Endothelial cell (in vitro differentiated cells): ENCODE data around the gene KCNIP4. TPM values are rescaled to one million over a fixed set of nuclear protein-coding genes. Genes with fewer than 3 reads are reported as not detected.

Source experiments
- DNase-seq: peaks from one replicate; pipeline ENCODE4 v3.0.0; 2021; ENCODE audit warnings: low spot score
- H3K27ac Mint-ChIP-seq: one replicate; pipeline ENCODE4 v1.8.0; 2021; ENCODE audit warnings: mixed read lengths, inconsistent platforms; ENCODE audit not compliant: unreplicated experiment
- H3K27me3 Mint-ChIP-seq: one replicate; pipeline ENCODE4 v1.8.0; 2021; ENCODE audit warnings: mild to moderate bottlenecking, moderate library complexity, mixed read lengths, inconsistent platforms; ENCODE audit not compliant: unreplicated experiment
- H3K36me3 Mint-ChIP-seq: one replicate; pipeline ENCODE4 v1.8.0; 2021; ENCODE audit warnings: mild to moderate bottlenecking, low read depth, mixed read lengths, inconsistent platforms; ENCODE audit not compliant: unreplicated experiment
- H3K4me1 Mint-ChIP-seq: one replicate; pipeline ENCODE4 v1.8.0; 2021; ENCODE audit warnings: mild to moderate bottlenecking, mixed read lengths, inconsistent platforms; ENCODE audit not compliant: unreplicated experiment
- H3K4me3 Mint-ChIP-seq: one replicate; pipeline ENCODE4 v1.8.0; 2021; ENCODE audit warnings: mild to moderate bottlenecking, mixed read lengths, inconsistent platforms; ENCODE audit not compliant: unreplicated experiment
- H3K9me3 Mint-ChIP-seq: one replicate; pipeline ENCODE4 v1.8.0; 2021; ENCODE audit warnings: mixed read lengths, inconsistent platforms; ENCODE audit not compliant: unreplicated experiment
- CTCF ChIP-seq: fragments of 200-600 bp; sonication (generic); IDR thresholded peaks from one replicate; pipeline ENCODE4 v1.5.0; 2021; ENCODE audit warnings: antibody characterized with exemption; ENCODE audit not compliant: unreplicated experiment
- microRNA-seq: library from miRNA; unstranded; fragments of <30 nt; microRNA quantifications from one replicate; pipeline ENCODE4, GENCODE V29; 2020; ENCODE audit not compliant: unreplicated experiment
- total RNA-seq: library from RNA; stranded (reverse); fragmentation: NEBNext Ultra II Directional; extraction: Animal tissue kit (Norgen Biotek cat#: 25700); gene quantifications from one replicate; pipeline ENCODE4 v1.2.1, GENCODE V29; 2021; ENCODE audit not compliant: unreplicated experiment

The KCNIP4 gene
- total RNA-seq, 1 donor from 2014 or later: 0.31 TPM

- no peaks in the 10 kb centered on the region for H3K9me3 Mint-ChIP-seq
- H3K36me3 Mint-ChIP-seq: no peaks in the 10 kb centered on the region
- H3K27ac Mint-ChIP-seq: no peak overlapping the region
- H3K27me3 Mint-ChIP-seq: no peaks in the 10 kb centered on the region
- DNase-seq: no peak
- no peak for TF ChIP-seq CTCF
- H3K4me3 Mint-ChIP-seq: no peak overlapping the region
- no peaks in the 10 kb centered on the region for H3K4me1 Mint-ChIP-seq
These were observed 1264.8 kb downstream of the KCNIP4 start for GRCh38 chr4:20683766-20684165.

GRCh38 chr4:20682853-20683252, 1265.7 kb downstream of the KCNIP4 start:
- Mint-ChIP-seq H3K4me3 (no peak overlapping the region), H3K27me3 (no peaks in the 10 kb centered on the region), H3K4me1 (no peaks in the 10 kb centered on the region), H3K27ac (no peak overlapping the region), H3K9me3 (no peaks in the 10 kb centered on the region), H3K36me3 (no peaks in the 10 kb centered on the region)
- DNase-seq: no peak
- no peak for TF ChIP-seq CTCF

GRCh38 chr4:20681271-20681670, 1267.3 kb downstream of the KCNIP4 start:
- Mint-ChIP-seq H3K4me1 (no peaks in the 10 kb centered on the region), H3K4me3 (no peak overlapping the region), H3K9me3 (no peaks in the 10 kb centered on the region), H3K27ac (no peak overlapping the region), H3K36me3 (no peaks in the 10 kb centered on the region), H3K27me3 (no peaks in the 10 kb centered on the region)
- no peak for TF ChIP-seq CTCF
- DNase-seq: no peak

GRCh38 chr4:20680736-20681135, 1267.8 kb downstream of the KCNIP4 start:
- no peak for DNase-seq
- no peak overlapping the region for H3K27ac Mint-ChIP-seq
- no peaks in the 10 kb centered on the region for H3K4me1 Mint-ChIP-seq
- TF ChIP-seq CTCF: no peak
- no peaks in the 10 kb centered on the region for H3K36me3 Mint-ChIP-seq
- H3K4me3 Mint-ChIP-seq: no peak overlapping the region
- H3K9me3 Mint-ChIP-seq: no peaks in the 10 kb centered on the region
- H3K27me3 Mint-ChIP-seq: no peaks in the 10 kb centered on the region

- no peak overlapping the region for H3K27ac Mint-ChIP-seq
- no peak for DNase-seq
- H3K9me3 Mint-ChIP-seq: no peaks in the 10 kb centered on the region
These were observed 1268.6 kb downstream of the KCNIP4 start for GRCh38 chr4:20679951-20680350.

More at GRCh38 chr4:20679951-20680350, 1268.6 kb downstream of the KCNIP4 start:
- no peaks in the 10 kb centered on the region for H3K4me1 Mint-ChIP-seq
- TF ChIP-seq CTCF: no peak
- no peak overlapping the region for H3K4me3 Mint-ChIP-seq
- H3K27me3 Mint-ChIP-seq: no peaks in the 10 kb centered on the region
- H3K36me3 Mint-ChIP-seq: no peaks in the 10 kb centered on the region

Small RNA genes lying within 50 kb of the gene (microRNA-seq; reads per million reads assigned to microRNA genes)
- 0.42 reads per million for gene MIR7978
